ENCODE data around the gene AMIGO2. TPM values are rescaled to one million over a fixed set of nuclear protein-coding genes. Genes with fewer than 3 reads are reported as not detected.

AMIGO2 gene
- total RNA-seq, 1 experiment from 2014 or later = 16.7 TPM

- no peaks in the 10 kb centered on the region for H3K4me1 ChIP-seq (ENCODE audit: insufficient read depth, low read length, poor library complexity, severe bottlenecking)
- ChIA-PET CTCF (no interaction called here), POLR2A (ENCODE audit: low non-redundant PET) (no interaction called here)
- DNase-seq (ENCODE audit: low spot score) = no peak
- no peaks in the 10 kb centered on the region for H3K27me3 ChIP-seq (replicated peaks; ENCODE audit: insufficient read depth, low read depth, low read length, poor library complexity)
- H3K36me3 ChIP-seq (ENCODE audit: insufficient read depth, low read length, poor library complexity, severe bottlenecking) = no peaks in the 10 kb centered on the region
- intact Hi-C loops (cut with micrococcal nuclease; ENCODE audit: unreplicated experiment) = no loop called here
- TF ChIP-seq EZH2 (IDR thresholded peaks at IDR 0.05; ENCODE audit: borderline replicate concordance, low read depth, low read length, poor library complexity, severe bottlenecking) (no peak), CTCF (conservative IDR thresholded peaks at IDR 0.05; ENCODE audit: low read depth, low read length) (no peak)
- H3K4me3 ChIP-seq (ENCODE audit: low read depth, low read length, poor library complexity, severe bottlenecking) = no peak overlapping the region
- H3K9me3 ChIP-seq (ENCODE audit: low read depth, low read length, poor library complexity, severe bottlenecking) = no peaks in the 10 kb centered on the region
- no TSS peak for BruUV-seq (replicated peaks)
- no peak overlapping the region for H3K27ac ChIP-seq (ENCODE audit: low read depth, low read length, poor library complexity, severe bottlenecking)
Observed at GRCh38 chr12:47111854-47112253, 32.1 kb upstream of the AMIGO2 start.

GRCh38 chr12:47111392-47111778 lies 31.6 kb upstream of the AMIGO2 start:
- Histone ChIP-seq H3K27ac (ENCODE audit: low read depth, low read length, poor library complexity, severe bottlenecking) (no peak overlapping the region), H3K9me3 (ENCODE audit: low read depth, low read length, poor library complexity, severe bottlenecking) (no peaks in the 10 kb centered on the region), H3K27me3 (replicated peaks; ENCODE audit: insufficient read depth, low read depth, low read length, poor library complexity) (no peaks in the 10 kb centered on the region), H3K4me3 (ENCODE audit: low read depth, low read length, poor library complexity, severe bottlenecking) (no peak overlapping the region), H3K36me3 (ENCODE audit: insufficient read depth, low read length, poor library complexity, severe bottlenecking) (no peaks in the 10 kb centered on the region), H3K4me1 (ENCODE audit: insufficient read depth, low read length, poor library complexity, severe bottlenecking) (no peaks in the 10 kb centered on the region)
- intact Hi-C loops (cut with micrococcal nuclease; ENCODE audit: unreplicated experiment) = no loop called here
- ChIA-PET CTCF (no interaction called here), POLR2A (ENCODE audit: low non-redundant PET) (no interaction called here)
- TF ChIP-seq CTCF (conservative IDR thresholded peaks at IDR 0.05; ENCODE audit: low read depth, low read length) (no peak), EZH2 (IDR thresholded peaks at IDR 0.05; ENCODE audit: borderline replicate concordance, low read depth, low read length, poor library complexity, severe bottlenecking) (no peak)
- no peak for DNase-seq (ENCODE audit: low spot score)
- BruUV-seq (replicated peaks) = no TSS peak

GRCh38 chr12:47110718-47111391 lies 31.1 kb upstream of the AMIGO2 start:
- H3K27me3 ChIP-seq (replicated peaks; ENCODE audit: insufficient read depth, low read depth, low read length, poor library complexity) = no peaks in the 10 kb centered on the region
- CTCF ChIA-PET = no interaction called here
- intact Hi-C loops (cut with micrococcal nuclease; ENCODE audit: unreplicated experiment) = no loop called here
- POLR2A ChIA-PET (ENCODE audit: low non-redundant PET) = no interaction called here
- no peak overlapping the region for H3K4me3 ChIP-seq (ENCODE audit: low read depth, low read length, poor library complexity, severe bottlenecking)
- no peak overlapping the region for H3K27ac ChIP-seq (ENCODE audit: low read depth, low read length, poor library complexity, severe bottlenecking)
- no peaks in the 10 kb centered on the region for H3K4me1 ChIP-seq (ENCODE audit: insufficient read depth, low read length, poor library complexity, severe bottlenecking)
- TF ChIP-seq CTCF (conservative IDR thresholded peaks at IDR 0.05; ENCODE audit: low read depth, low read length) (no peak), EZH2 (IDR thresholded peaks at IDR 0.05; ENCODE audit: borderline replicate concordance, low read depth, low read length, poor library complexity, severe bottlenecking) (no peak)
- no peak for DNase-seq (ENCODE audit: low spot score)
- no peaks in the 10 kb centered on the region for H3K36me3 ChIP-seq (ENCODE audit: insufficient read depth, low read length, poor library complexity, severe bottlenecking)
- no TSS peak for BruUV-seq (replicated peaks)
- no peaks in the 10 kb centered on the region for H3K9me3 ChIP-seq (ENCODE audit: low read depth, low read length, poor library complexity, severe bottlenecking)

Measured in A673 (cell line).